ENCODE measurements around the gene ASTN2. TPM values are rescaled to one million over a fixed set of nuclear protein-coding genes. Genes with fewer than 3 reads are reported as not detected.
A peak's percentile ranks its signal among the peaks of the same experiment; 100 is the strongest.

Gene ASTN2
- total and polyA plus RNA-seq, 10 donors, result 0.87 to 6.1 (median 3.7) TPM

- Histone ChIP-seq H3K27me3 (replicated peaks in 1 of 7) (no peaks in the 10 kb centered on the region), H3K27ac (no peak overlapping the region), H3K9me3 (no peaks in the 10 kb centered on the region), H3K36me3 (no peaks in the 10 kb centered on the region), H3K4me1 (peaks cover 0 to 9% (median 0%) of the 10 kb centered on the region in 6 donors), H3K4me3 (no peak overlapping the region)
- TF ChIP-seq CTCF (IDR thresholded peaks at IDR 0.05 in 8 of 11, conservative IDR thresholded peaks at IDR 0.05 in 3 of 11), result no peak
- TF ChIP-seq POLR2A (IDR thresholded peaks at IDR 0.05), result no peak
- no peak for TF ChIP-seq POLR2AphosphoS5 (IDR thresholded peaks at IDR 0.05)
- WGBS, 5 donors, result 63 to 82% (median 70%) methylated on average over 1 of the region's 1 CpG
- DNase-seq, result no peak
- intact Hi-C loops (cut with DNase I; ENCODE audit: low total_unique reads), result no loop called here
These were observed 461.6 kb downstream of the ASTN2 start for GRCh38 chr9:116953271-116953670.

- 84 to 96% (median 88%) methylated on average over 7 of the region's 7 CpGs for WGBS, 5 donors
- peaks cover 0 to 9% (median 0%) of the 10 kb centered on the region in 6 donors for H3K4me1 ChIP-seq
These were observed 462.4 kb downstream of the ASTN2 start for GRCh38 chr9:116952436-116952810.

GRCh38 chr9:116951588-116952435, 463.0 kb downstream of the ASTN2 start:
- Histone ChIP-seq H3K27me3 (replicated peaks in 1 of 7) (no peaks in the 10 kb centered on the region), H3K4me3 (no peak overlapping the region), H3K9me3 (no peaks in the 10 kb centered on the region), H3K27ac (no peak overlapping the region), H3K36me3 (no peaks in the 10 kb centered on the region), H3K4me1 (peaks cover 0 to 9% (median 0%) of the 10 kb centered on the region in 6 donors)
- DNase-seq, result no peak
- no peak for TF ChIP-seq POLR2A (IDR thresholded peaks at IDR 0.05)
- no peak for TF ChIP-seq CTCF (IDR thresholded peaks at IDR 0.05 in 8 of 11, conservative IDR thresholded peaks at IDR 0.05 in 3 of 11)
- TF ChIP-seq POLR2AphosphoS5 (IDR thresholded peaks at IDR 0.05), result no peak
- 81 to 92% (median 85%) methylated on average over 3 of the region's 3 CpGs for WGBS, 5 donors
- intact Hi-C loops (cut with DNase I; ENCODE audit: low total_unique reads), result no loop called here

More at GRCh38 chr9:116952436-116952810, 462.4 kb downstream of the ASTN2 start:
- Histone ChIP-seq H3K36me3 (no peaks in the 10 kb centered on the region), H3K4me3 (no peak overlapping the region), H3K9me3 (no peaks in the 10 kb centered on the region), H3K27me3 (replicated peaks in 1 of 7) (no peaks in the 10 kb centered on the region), H3K27ac (no peak overlapping the region)
- TF ChIP-seq POLR2AphosphoS5 (IDR thresholded peaks at IDR 0.05), result no peak
- TF ChIP-seq POLR2A (IDR thresholded peaks at IDR 0.05), result no peak
- TF ChIP-seq CTCF (IDR thresholded peaks at IDR 0.05 in 8 of 11, conservative IDR thresholded peaks at IDR 0.05 in 3 of 11), result no peak
- no peak for DNase-seq
- intact Hi-C loops (cut with DNase I; ENCODE audit: low total_unique reads), result no loop called here

- 12 to 18% (median 14%) methylated on average over 2 of the region's 2 CpGs for WGBS, 5 donors
These were observed 469.0 kb downstream of the ASTN2 start for GRCh38 chr9:116945817-116946216.

More at GRCh38 chr9:116945817-116946216, 469.0 kb downstream of the ASTN2 start:
- no peaks in the 10 kb centered on the region for H3K9me3 ChIP-seq
- H3K27ac ChIP-seq, result peak overlapping the region in 1 of 8 donors; percentile 45
- H3K4me1 ChIP-seq, result peaks cover 0 to 24% (median 0%) of the 10 kb centered on the region in 6 donors
- TF ChIP-seq POLR2AphosphoS5 (IDR thresholded peaks at IDR 0.05), result no peak
- TF ChIP-seq POLR2A (IDR thresholded peaks at IDR 0.05), result no peak
- no peaks in the 10 kb centered on the region for H3K36me3 ChIP-seq
- no peaks in the 10 kb centered on the region for H3K27me3 ChIP-seq (replicated peaks in 1 of 7)
- intact Hi-C loops (cut with DNase I; ENCODE audit: low total_unique reads), result no loop called here
- no peak overlapping the region for H3K4me3 ChIP-seq
- no peak for DNase-seq

Measured in spleen (tissue), 11 donors.